OCI-LY7 (cell line): ENCODE data around the gene CBFB. TPM values are rescaled to one million over a fixed set of nuclear protein-coding genes. Genes with fewer than 3 reads are reported as not detected.

Source experiments
- BruUV-seq: library from RNA; stranded (reverse); fragments of 400-500 nt; replicated peaks from 2 replicates; lab custom pipeline; 2021; lab: Mats Ljungman, UMichigan
- CTCF ChIA-PET: fragments of 300-600 bp; sonication (Branson Sonifier 250); formaldehyde crosslinking; loops from one replicate; lab custom pipeline; 2022; ENCODE audit warnings: antibody characterized with exemption; ENCODE audit not compliant: unreplicated experiment; lab: Charles Lee
- POLR2A ChIA-PET: fragments of 300-600 bp; sonication (Branson Sonifier 250); formaldehyde crosslinking; loops from one replicate; lab custom pipeline; 2022; ENCODE audit warnings: antibody characterized with exemption; lab: Charles Lee
- DNase-seq: peaks from one replicate; pipeline ENCODE4 v3.0.0-alpha.2; 2015; ENCODE audit warnings: low spot score
- H2AFZ ChIP-seq: fragments of 200-600 bp; sonication (generic), shearing (Covaris generic); 2 replicates; pipeline ENCODE4 v1.6.1; 2014; ENCODE audit warnings: mild to moderate bottlenecking, antibody characterized with exemption, low read length, moderate library complexity
- H3K27ac ChIP-seq: fragments of 200-600 bp; sonication (generic); 2 replicates; pipeline ENCODE4 v1.5.1; 2014; ENCODE audit warnings: mixed run types, low read depth, mild to moderate bottlenecking, moderate library complexity, low read length, inconsistent platforms; ENCODE audit not compliant: poor library complexity, severe bottlenecking
- H3K36me3 ChIP-seq: fragments of 200-600 bp; sonication (generic); 2 replicates; pipeline ENCODE4 v1.6.1; 2014; ENCODE audit warnings: mild to moderate bottlenecking, antibody characterized with exemption, low read length, moderate library complexity, mixed read lengths; ENCODE audit not compliant: insufficient read depth
- H3K4me1 ChIP-seq: fragments of 200-600 bp; sonication (generic); 2 replicates; pipeline ENCODE4 v1.5.1; 2014; ENCODE audit warnings: mild to moderate bottlenecking, low read length; ENCODE audit not compliant: insufficient read depth, poor library complexity, severe bottlenecking
- H3K4me2 ChIP-seq: fragments of 200-600 bp; sonication (generic); 2 replicates; pipeline ENCODE4 v1.6.1; 2014; ENCODE audit warnings: mild to moderate bottlenecking, low read length
- H3K4me3 ChIP-seq: fragments of 200-600 bp; sonication (generic); 2 replicates; pipeline ENCODE4 v1.5.1; 2014; ENCODE audit warnings: mild to moderate bottlenecking, low read depth, low read length; ENCODE audit not compliant: poor library complexity, severe bottlenecking
- H3K79me2 ChIP-seq: fragments of 200-600 bp; sonication (generic); 2 replicates; pipeline ENCODE4 v1.6.1; 2016; ENCODE audit warnings: low read depth, mild to moderate bottlenecking, low read length, moderate library complexity, mixed read lengths; ENCODE audit not compliant: insufficient read depth
- H3K9me2 ChIP-seq: fragments of 200-600 bp; sonication (generic); 2 replicates; pipeline ENCODE4 v1.6.1; 2016; ENCODE audit warnings: mild to moderate bottlenecking, low read length, mixed read lengths; ENCODE audit not compliant: insufficient read depth
- H3K9me3 ChIP-seq: fragments of 200-600 bp; sonication (generic); 2 replicates; pipeline ENCODE4 v1.6.1; 2014; ENCODE audit warnings: mild to moderate bottlenecking, mixed run types, low read length, mixed read lengths
- H4K20me1 ChIP-seq: fragments of 200-600 bp; sonication (generic); 2 replicates; pipeline ENCODE4 v1.6.1; 2014; ENCODE audit warnings: mild to moderate bottlenecking, antibody characterized with exemption, low read length, moderate library complexity, mixed read lengths; ENCODE audit not compliant: insufficient read depth
- CTCF ChIP-seq: fragments of 200-600 bp; sonication (generic); conservative IDR thresholded peaks from 2 replicates; pipeline ENCODE4 v1.5.1; 2014; ENCODE audit warnings: mild to moderate bottlenecking, antibody characterized with exemption, low read length, moderate library complexity, mixed read lengths
- EZH2phosphoT487 ChIP-seq: fragments of 200-600 bp; sonication (generic); IDR thresholded peaks from 2 replicates; pipeline ENCODE4 v1.6.1; 2018; ENCODE audit warnings: low read depth, borderline replicate concordance, mild to moderate bottlenecking, mixed run types, antibody characterized with exemption, low read length, moderate library complexity, mixed read lengths
- intact Hi-C: fragments of 100-400 bp; cut with micrococcal nuclease; formaldehyde crosslinking; loops from one replicate; pipeline ENCODE4 v1.10.0; 2022; ENCODE audit not compliant: unreplicated experiment
- total RNA-seq, 2 experiments: library from RNA; depleted of rRNA in 1 of 2; stranded (reverse); fragments of >200 nt in 1 of 2; shearing (Covaris generic) in 1 of 2; gene quantifications; 2 replicates each; pipeline ENCODE4 v1.2.3, GENCODE V29; 2014 to 2022

CBFB gene
- total RNA-seq, 2 experiments from 2014 or later, result 93.5 to 151 TPM

GRCh38 chr16:67016681-67017420, 12.1 kb upstream of the CBFB start:
- Histone ChIP-seq H3K4me1 (peaks cover 21% of the 10 kb centered on the region), H3K9me2 (no peaks in the 10 kb centered on the region), H3K79me2 (no peaks in the 10 kb centered on the region), H3K36me3 (no peaks in the 10 kb centered on the region), H3K27ac (no peak overlapping the region), H3K4me3 (no peak overlapping the region), H2AFZ (no peak overlapping the region), H4K20me1 (no peaks in the 10 kb centered on the region), H3K4me2 (no peak overlapping the region), H3K9me3 (no peaks in the 10 kb centered on the region)
- BruUV-seq, result no TSS peak
- no peak for DNase-seq
- intact Hi-C loops, result loop anchor here (5.0 to 10.0 kb wide), 2 partner anchors 168 to 210 kb away; partner anchors contain the start of genes MATCAP1 and TMEM208
- TF ChIP-seq CTCF (no peak), EZH2phosphoT487 (no peak)
- ChIA-PET CTCF (interaction anchor here (1.5 kb wide), 1 partner anchor 85 kb away, joined by 3 read pairs; no protein-coding TSS in a partner anchor), POLR2A (interaction anchor here (1.1 kb wide), 1 partner anchor 27 kb away, joined by 3 read pairs; no protein-coding TSS in a partner anchor)

GRCh38 chr16:67017421-67017750, 11.6 kb upstream of the CBFB start:
- no peaks in the 10 kb centered on the region for H3K36me3 ChIP-seq
- H3K4me1 ChIP-seq, result peaks cover 21% of the 10 kb centered on the region
- H3K4me2 ChIP-seq, result no peak overlapping the region
- no peaks in the 10 kb centered on the region for H4K20me1 ChIP-seq
- ChIA-PET CTCF (interaction anchor here (0.6 to 1.5 kb wide), 2 partner anchors 81 to 84 kb away, joined by 3 read pairs; no protein-coding TSS in a partner anchor), POLR2A (interaction anchor here (1.1 to 1.8 kb wide), 3 partner anchors 11 to 76 kb away, joined by 3 to 17 read pairs (median 3); no protein-coding TSS in a partner anchor)
- no peaks in the 10 kb centered on the region for H3K9me2 ChIP-seq
- H2AFZ ChIP-seq, result no peak overlapping the region
- intact Hi-C loops, result loop anchor here (5.0 to 10.0 kb wide), 2 partner anchors 167 to 210 kb away; partner anchors contain the start of genes MATCAP1 and TMEM208
- H3K27ac ChIP-seq, result no peak overlapping the region
- no peak overlapping the region for H3K4me3 ChIP-seq
- BruUV-seq, result no TSS peak
- TF ChIP-seq CTCF, result no peak
- TF ChIP-seq EZH2phosphoT487, result no peak
- H3K9me3 ChIP-seq, result no peaks in the 10 kb centered on the region
- no peaks in the 10 kb centered on the region for H3K79me2 ChIP-seq
- DNase-seq, result no peak
